Type B pancreatic cell (in vitro differentiated cells): ENCODE measurements around the gene ZNF626. TPM values are rescaled to one million over a fixed set of nuclear protein-coding genes. Genes with fewer than 3 reads are reported as not detected.
"Not testable (repeated sequence)": the region's sequence is repeated elsewhere in the genome, so short reads cannot be mapped to it uniquely, and the experiment has no call there.

Experiments used
- DNase-seq: peaks from one replicate; pipeline ENCODE4 v3.0.0; 2021; ENCODE audit warnings: mixed read lengths; ENCODE audit not compliant: unreplicated experiment; ENCODE audit errors: extremely low spot score
- H3K27ac Mint-ChIP-seq: 2 replicates; pipeline ENCODE4 v1.8.0; 2021; ENCODE audit warnings: mild to moderate bottlenecking, mixed read lengths
- H3K27me3 Mint-ChIP-seq: 2 replicates; pipeline ENCODE4 v1.8.0; 2021; ENCODE audit warnings: mixed read lengths
- H3K36me3 Mint-ChIP-seq: 2 replicates; pipeline ENCODE4 v1.8.0; 2021; ENCODE audit warnings: mixed read lengths
- H3K4me1 Mint-ChIP-seq: one replicate; pipeline ENCODE4 v1.8.0; 2021; ENCODE audit warnings: mixed read lengths; ENCODE audit not compliant: unreplicated experiment
- H3K4me3 Mint-ChIP-seq: 2 replicates; pipeline ENCODE4 v1.8.0; 2021; ENCODE audit warnings: mild to moderate bottlenecking, mixed read lengths
- H3K9me3 Mint-ChIP-seq: 2 replicates; pipeline ENCODE4 v1.8.0; 2021; ENCODE audit warnings: mixed read lengths
- CTCF ChIP-seq: fragments of 200-600 bp; sonication (generic); conservative IDR thresholded peaks from 2 replicates; pipeline ENCODE4 v1.5.0; 2021; ENCODE audit warnings: antibody characterized with exemption, mild to moderate bottlenecking
- total RNA-seq: library from RNA; stranded (reverse); gene quantifications from 2 replicates; pipeline ENCODE4 v1.2.1, GENCODE V29; 2021; ENCODE audit warnings: low replicate concordance

ZNF626 gene
- total RNA-seq, 1 donor from 2014 or later = 18.1 TPM

GRCh38 chr19:20662421-20663105 lies 1.2 kb upstream of the ZNF626 start:
- Mint-ChIP-seq H3K27ac (no peak overlapping the region), H3K9me3 (peaks cover 15% of the 10 kb centered on the region)
- TF ChIP-seq CTCF = no peak

GRCh38 chr19:20660473-20661140 lies 764 bp downstream of the ZNF626 start:
- peaks cover 15% of the 10 kb centered on the region for H3K9me3 Mint-ChIP-seq
- TF ChIP-seq CTCF = no peak
- H3K4me1 Mint-ChIP-seq = peaks cover 8% of the 10 kb centered on the region
- no peaks in the 10 kb centered on the region for H3K27me3 Mint-ChIP-seq
- no peak for DNase-seq
- peak overlapping the region; percentile 98 for H3K4me3 Mint-ChIP-seq
- peak overlapping the region; percentile 99 for H3K27ac Mint-ChIP-seq
- peaks cover 42% of the 10 kb centered on the region for H3K36me3 Mint-ChIP-seq

More at GRCh38 chr19:20662421-20663105, 1.2 kb upstream of the ZNF626 start:
- H3K36me3 Mint-ChIP-seq = peaks cover 24% of the 10 kb centered on the region
- no peak for DNase-seq
- peaks cover 8% of the 10 kb centered on the region for H3K4me1 Mint-ChIP-seq
- peak overlapping the region; percentile 67 for H3K4me3 Mint-ChIP-seq
- H3K27me3 Mint-ChIP-seq = no peaks in the 10 kb centered on the region

GRCh38 chr19:20640545-20640944 lies 20.8 kb downstream of the ZNF626 start:
- no peak for TF ChIP-seq CTCF
- H3K4me3 Mint-ChIP-seq = no peak overlapping the region
- peaks cover 65% of the 10 kb centered on the region for H3K36me3 Mint-ChIP-seq
- peaks cover 11% of the 10 kb centered on the region for H3K9me3 Mint-ChIP-seq
- no peak overlapping the region for H3K27ac Mint-ChIP-seq
- DNase-seq = no peak
- no peaks in the 10 kb centered on the region for H3K4me1 Mint-ChIP-seq
- H3K27me3 Mint-ChIP-seq = no peaks in the 10 kb centered on the region

GRCh38 chr19:20640023-20640422 lies 21.3 kb downstream of the ZNF626 start:
- no peak overlapping the region for H3K27ac Mint-ChIP-seq
- no peaks in the 10 kb centered on the region for H3K27me3 Mint-ChIP-seq
- no peak for DNase-seq
- no peaks in the 10 kb centered on the region for H3K4me1 Mint-ChIP-seq
- H3K36me3 Mint-ChIP-seq = peaks cover 62% of the 10 kb centered on the region
- H3K4me3 Mint-ChIP-seq = no peak overlapping the region
- peaks cover 11% of the 10 kb centered on the region for H3K9me3 Mint-ChIP-seq
- no peak for TF ChIP-seq CTCF

- H3K27ac Mint-ChIP-seq, DNase-seq, H3K4me3 Mint-ChIP-seq, H3K27me3 Mint-ChIP-seq, H3K4me1 Mint-ChIP-seq: not testable (repeated sequence)
- Mint-ChIP-seq H3K9me3 (peaks cover 12% of the 10 kb centered on the region), H3K36me3 (peaks cover 19% of the 10 kb centered on the region)
Measured at GRCh38 chr19:20624560-20624959, 36.8 kb downstream of the ZNF626 start.

GRCh38 chr19:20616071-20616470 lies 45.3 kb downstream of the ZNF626 start:
- Mint-ChIP-seq H3K36me3 (no peaks in the 10 kb centered on the region), H3K27me3 (no peaks in the 10 kb centered on the region), H3K9me3 (peaks cover 17% of the 10 kb centered on the region), H3K27ac (no peak overlapping the region), H3K4me1 (no peaks in the 10 kb centered on the region), H3K4me3 (no peak overlapping the region)
- no peak for TF ChIP-seq CTCF
- no peak for DNase-seq

- not testable (repeated sequence) for H3K27ac Mint-ChIP-seq
Measured at GRCh38 chr19:20614971-20615370, 46.4 kb downstream of the ZNF626 start.

More at GRCh38 chr19:20614971-20615370, 46.4 kb downstream of the ZNF626 start:
- not testable (repeated sequence) for H3K4me3 Mint-ChIP-seq, H3K36me3 Mint-ChIP-seq, DNase-seq, H3K27me3 Mint-ChIP-seq, H3K4me1 Mint-ChIP-seq
- H3K9me3 Mint-ChIP-seq = peaks cover 17% of the 10 kb centered on the region
